PFSK-1 (cell line): ENCODE results near the gene NKIRAS2.

ENCODE experiments used
- POLR2AphosphoS5 ChIP-seq: IDR thresholded peaks from 2 replicates; pipeline ENCODE4 v1.6.1; 2012; ENCODE audit warnings: low read depth, mild to moderate bottlenecking, control low read depth, low read length, moderate library complexity
- SIN3A ChIP-seq: IDR thresholded peaks from 2 replicates; pipeline ENCODE4 v1.6.1; 2012; ENCODE audit warnings: mild to moderate bottlenecking, low read length, moderate library complexity, borderline replicate concordance; ENCODE audit not compliant: insufficient read depth
- TAF1 ChIP-seq: IDR thresholded peaks from 2 replicates; pipeline ENCODE4 v1.6.1; 2012; ENCODE audit warnings: low read length, control low read depth, borderline replicate concordance; ENCODE audit not compliant: insufficient read depth
- TF ChIP-seq, protein P1 (sequence below), 2 experiments: IDR thresholded peaks; 2 replicates each; pipeline versions ENCODE4 v1.6.1 to v1.8.0; 2011 to 2012; ENCODE audit warnings: low read depth in 2 of 2, low read length in 2 of 2, control low read depth in 1 of 2, inconsistent platforms in 1 of 2, mild to moderate bottlenecking in 1 of 2, moderate library complexity in 1 of 2; ENCODE audit not compliant: insufficient read depth in 1 of 2

DNA sequence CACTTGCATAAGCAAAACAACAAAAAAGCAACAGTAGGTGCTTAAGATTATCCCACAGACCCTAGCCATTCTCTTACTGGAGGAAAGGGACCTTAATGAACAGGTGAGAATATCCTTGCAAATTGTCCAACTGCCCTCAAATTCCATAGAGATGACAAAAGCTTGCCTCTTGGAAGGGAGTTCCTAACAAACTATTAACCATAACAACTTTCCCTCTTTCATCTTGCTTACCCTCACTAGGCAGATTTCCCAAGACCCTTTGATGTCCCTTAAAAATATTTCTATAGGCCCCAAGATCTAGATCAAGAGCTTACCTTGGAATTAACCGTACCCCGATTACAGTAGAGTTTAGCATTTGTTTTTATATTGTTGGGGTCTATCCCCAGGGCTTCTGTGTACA is 31.5 kb upstream of the NKIRAS2 start:
- TF ChIP-seq POLR2AphosphoS5 (no peak), SIN3A (no peak), TAF1 (no peak)
- TF ChIP-seq, protein P1, sequence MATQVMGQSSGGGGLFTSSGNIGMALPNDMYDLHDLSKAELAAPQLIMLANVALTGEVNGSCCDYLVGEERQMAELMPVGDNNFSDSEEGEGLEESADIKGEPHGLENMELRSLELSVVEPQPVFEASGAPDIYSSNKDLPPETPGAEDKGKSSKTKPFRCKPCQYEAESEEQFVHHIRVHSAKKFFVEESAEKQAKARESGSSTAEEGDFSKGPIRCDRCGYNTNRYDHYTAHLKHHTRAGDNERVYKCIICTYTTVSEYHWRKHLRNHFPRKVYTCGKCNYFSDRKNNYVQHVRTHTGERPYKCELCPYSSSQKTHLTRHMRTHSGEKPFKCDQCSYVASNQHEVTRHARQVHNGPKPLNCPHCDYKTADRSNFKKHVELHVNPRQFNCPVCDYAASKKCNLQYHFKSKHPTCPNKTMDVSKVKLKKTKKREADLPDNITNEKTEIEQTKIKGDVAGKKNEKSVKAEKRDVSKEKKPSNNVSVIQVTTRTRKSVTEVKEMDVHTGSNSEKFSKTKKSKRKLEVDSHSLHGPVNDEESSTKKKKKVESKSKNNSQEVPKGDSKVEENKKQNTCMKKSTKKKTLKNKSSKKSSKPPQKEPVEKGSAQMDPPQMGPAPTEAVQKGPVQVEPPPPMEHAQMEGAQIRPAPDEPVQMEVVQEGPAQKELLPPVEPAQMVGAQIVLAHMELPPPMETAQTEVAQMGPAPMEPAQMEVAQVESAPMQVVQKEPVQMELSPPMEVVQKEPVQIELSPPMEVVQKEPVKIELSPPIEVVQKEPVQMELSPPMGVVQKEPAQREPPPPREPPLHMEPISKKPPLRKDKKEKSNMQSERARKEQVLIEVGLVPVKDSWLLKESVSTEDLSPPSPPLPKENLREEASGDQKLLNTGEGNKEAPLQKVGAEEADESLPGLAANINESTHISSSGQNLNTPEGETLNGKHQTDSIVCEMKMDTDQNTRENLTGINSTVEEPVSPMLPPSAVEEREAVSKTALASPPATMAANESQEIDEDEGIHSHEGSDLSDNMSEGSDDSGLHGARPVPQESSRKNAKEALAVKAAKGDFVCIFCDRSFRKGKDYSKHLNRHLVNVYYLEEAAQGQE (IDR thresholded peaks at IDR 0.05; ENCODE audit: insufficient read depth in 1 of 2, low read depth in 2 of 2, low read length in 2 of 2), result no peak
